Hepatic stellate cell (primary cell): Measurements from ENCODE around the gene ACTR1B.
A peak's percentile ranks its signal among the peaks of the same experiment; 100 is the strongest.
"Not testable (repeated sequence)": the region's sequence is repeated elsewhere in the genome, so short reads cannot be mapped to it uniquely, and the experiment has no call there.

Experiments
- DNase-seq: peaks from one replicate; pipeline ENCODE4 v3.0.0; 2011; ENCODE audit warnings: low spot score

Gene ACTR1B

DNA sequence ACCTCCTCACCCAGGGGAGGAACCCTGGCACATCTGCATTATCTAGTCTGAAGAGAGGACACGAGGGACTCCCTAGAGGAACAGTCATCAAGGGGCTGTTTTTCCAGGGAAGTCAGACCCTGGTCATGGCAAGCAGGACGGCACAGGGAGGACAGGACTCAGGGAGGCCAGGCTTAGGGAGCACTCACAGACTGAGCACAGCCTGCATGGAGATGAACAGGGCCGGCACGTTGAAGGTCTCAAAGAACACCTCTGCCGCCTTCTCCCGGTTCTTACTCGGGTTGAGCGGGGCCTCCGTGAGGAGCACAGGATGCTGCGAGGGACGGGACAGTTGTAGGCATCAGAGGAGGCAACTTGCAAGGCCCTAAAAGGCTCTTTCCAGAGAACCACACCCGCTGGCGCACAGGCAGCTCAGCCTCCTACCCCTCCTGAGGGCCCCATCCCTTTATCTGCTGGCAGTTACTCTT is 5.1 kb downstream of the ACTR1B start:
- DNase-seq: no peak

DNA sequence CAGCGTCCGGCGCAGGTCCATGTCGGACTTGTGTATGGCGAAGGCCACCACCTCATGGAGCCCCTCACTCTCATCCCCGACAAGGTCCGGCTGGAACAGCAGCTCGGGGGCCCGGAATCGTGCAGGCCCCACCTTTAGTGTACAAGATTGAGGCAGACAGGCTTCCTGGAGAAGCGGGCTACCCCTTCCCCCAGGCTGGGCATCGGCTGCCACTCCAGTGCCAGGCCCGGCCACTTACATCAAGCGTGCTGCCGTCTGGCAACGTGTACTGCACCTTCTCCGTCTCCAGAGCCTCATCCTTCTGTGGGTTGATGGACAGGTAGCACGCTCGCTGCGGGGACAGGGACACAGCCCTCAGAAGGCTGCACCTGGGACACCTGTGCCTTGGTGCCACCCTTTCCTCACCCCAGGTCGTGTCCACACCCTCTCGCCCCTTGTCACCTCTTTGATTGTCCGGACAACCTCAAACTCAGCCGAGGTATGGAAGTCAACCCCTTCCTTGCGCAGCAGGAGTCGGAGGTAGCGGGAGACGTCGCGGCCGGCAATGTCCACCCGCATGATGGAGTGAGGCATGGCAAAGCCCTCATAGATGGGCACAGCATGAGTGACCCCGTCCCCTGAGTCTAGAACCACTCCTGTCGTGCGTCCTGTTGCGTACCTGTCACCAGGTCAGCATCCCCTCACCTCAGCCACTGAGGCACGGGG is 5.7 kb downstream of the ACTR1B start:
- no peak for DNase-seq

DNA sequence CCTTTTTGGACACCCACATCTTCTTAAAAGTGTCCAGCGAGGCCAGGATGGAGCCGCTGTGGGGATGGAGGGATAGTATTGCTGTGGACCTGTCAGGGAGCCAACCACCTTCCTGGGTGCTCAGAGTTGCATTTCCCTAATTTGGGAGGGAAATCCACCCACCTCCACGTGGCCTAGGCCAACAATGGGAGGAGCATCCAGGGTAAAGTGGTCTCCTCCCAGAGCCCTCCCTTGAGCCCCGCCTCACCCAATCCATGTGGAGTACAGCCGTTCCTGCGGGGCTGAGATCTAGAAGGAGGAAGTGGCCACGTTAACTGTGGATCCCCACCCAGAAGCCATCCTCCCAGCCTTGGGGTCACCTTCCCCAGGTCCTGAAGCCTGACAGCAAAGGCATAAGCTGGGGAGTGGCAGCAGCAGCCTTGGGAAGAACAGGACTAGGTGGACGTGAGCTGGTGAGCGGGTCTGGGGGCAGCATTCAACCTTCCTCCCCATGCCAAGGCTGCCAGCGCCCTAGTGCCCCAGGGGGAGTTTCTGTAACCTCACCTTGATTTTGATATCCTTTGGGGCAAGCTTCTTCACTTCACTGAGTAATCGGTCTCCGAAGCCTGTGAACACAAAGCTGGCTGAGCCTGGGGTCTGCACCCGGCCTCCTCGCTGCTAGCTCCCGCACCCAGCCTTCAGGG is 6.8 kb downstream of the ACTR1B start:
- DNase-seq: no peak

DNA sequence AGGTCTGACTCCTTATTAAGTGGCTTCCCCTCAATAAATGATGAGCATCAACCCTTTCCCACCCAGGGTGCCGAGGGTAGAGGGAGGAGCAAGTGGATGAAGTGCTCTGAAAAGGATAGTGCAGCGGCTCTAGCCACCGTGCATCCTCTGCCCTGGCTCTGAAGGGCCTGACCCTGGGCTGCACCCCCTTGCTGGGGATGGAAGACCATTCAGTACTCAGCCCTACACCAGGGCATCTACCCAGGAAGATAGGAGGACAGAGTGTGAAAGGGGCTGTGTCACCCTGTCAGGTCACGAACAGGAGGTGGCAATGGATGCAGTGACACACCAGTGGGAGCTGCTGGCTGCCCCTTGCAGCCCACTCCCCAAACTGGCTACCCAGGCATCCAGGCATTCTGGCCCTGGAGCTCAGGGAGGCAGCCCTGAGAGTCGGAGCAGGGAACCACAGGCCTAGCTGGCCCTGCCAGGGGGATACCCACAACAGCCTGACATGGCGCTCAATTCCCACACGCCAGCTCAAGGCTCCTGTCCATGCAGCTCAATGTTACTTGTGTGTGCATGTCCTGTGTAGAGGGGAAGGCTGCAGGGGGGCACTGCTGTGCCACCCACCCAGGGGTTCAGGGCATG is 7.6 kb downstream of the ACTR1B start:
- no peak for DNase-seq

GRCh38 chr2:97654791-97655190 is 9.1 kb downstream of the ACTR1B start:
- DNase-seq: no peak

DNA sequence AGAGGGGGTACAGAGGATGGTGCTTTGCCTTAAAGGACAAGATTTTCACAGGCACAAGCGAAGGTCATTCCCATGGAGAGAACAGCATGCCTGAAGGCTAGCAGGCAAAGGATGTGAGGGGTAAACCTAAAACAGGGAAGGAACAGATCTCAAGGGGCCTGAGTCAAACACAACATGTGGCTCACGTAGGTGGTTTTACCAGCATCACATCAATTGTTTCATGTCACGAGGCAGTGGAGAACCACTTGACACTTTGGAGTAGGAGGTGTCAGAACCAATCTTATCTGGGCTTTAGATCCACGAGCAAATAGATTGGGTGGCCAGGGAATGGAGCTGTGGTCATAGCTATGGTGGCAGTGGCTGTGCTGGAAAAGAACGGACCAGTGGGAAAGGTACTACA is 9.5 kb downstream of the ACTR1B start:
- no peak for DNase-seq

- DNase-seq: no peak
Measured at GRCh38 chr2:97653874-97654273, 10.0 kb downstream of the ACTR1B start.

- DNase-seq: no peak
Measured at GRCh38 chr2:97653473-97653872, 10.4 kb downstream of the ACTR1B start.

GRCh38 chr2:97651114-97651513 is 12.7 kb downstream of the ACTR1B start:
- DNase-seq: no peak

DNA sequence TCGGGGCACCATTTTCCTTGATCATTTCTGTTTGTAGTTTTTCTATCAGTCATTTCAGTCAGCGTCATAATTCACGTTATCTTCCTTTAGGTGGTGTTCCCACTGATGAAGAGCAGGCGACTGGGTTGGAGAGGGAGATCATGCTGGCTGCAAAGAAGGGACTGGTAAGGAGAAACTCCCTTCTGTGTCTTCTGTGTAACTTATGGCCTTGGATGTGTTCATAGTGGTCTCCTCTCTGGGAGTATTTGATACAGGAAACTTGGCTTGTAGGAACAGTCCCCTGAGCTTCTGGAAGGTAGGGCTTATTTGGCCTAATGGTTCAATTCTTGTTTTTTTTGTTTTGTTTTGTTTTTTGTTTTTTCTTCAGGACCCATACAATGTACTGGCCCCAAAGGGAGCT is 16.9 kb downstream of the ACTR1B start:
- no peak for DNase-seq

- DNase-seq: peak; percentile 98
Measured at GRCh38 chr2:97645695-97646629, 17.9 kb downstream of the ACTR1B start, which contains the start of gene COX5B. Gene COX5B, plus strand, starts transcription at chr2:97646062. Its CDS starts 25 bp downstream, at chr2:97646087.

- DNase-seq: no peak
Measured at GRCh38 chr2:97645112-97645694, 18.6 kb downstream of the ACTR1B start.

GRCh38 chr2:97644023-97644717 is 19.7 kb downstream of the ACTR1B start:
- no peak for DNase-seq

DNA sequence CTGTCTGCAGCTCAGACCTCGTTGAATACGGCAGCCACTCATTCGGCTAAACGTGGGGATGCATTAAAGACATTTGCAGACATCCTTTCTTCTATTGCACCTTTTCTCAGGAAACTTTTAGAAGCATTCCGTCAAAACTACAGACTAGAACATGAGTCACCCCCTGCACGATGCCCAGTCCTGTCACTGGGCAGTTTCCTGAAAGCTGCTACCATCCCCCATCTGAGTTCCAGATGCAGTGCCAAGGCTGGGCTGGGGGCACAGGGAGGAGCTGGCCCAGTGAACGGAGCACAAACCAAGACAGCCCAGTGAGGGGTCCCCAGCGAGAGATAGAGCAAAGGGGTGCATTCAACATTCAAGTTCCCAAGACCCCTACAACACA is 37.8 kb downstream of the ACTR1B start:
- not testable (repeated sequence) for DNase-seq

DNA sequence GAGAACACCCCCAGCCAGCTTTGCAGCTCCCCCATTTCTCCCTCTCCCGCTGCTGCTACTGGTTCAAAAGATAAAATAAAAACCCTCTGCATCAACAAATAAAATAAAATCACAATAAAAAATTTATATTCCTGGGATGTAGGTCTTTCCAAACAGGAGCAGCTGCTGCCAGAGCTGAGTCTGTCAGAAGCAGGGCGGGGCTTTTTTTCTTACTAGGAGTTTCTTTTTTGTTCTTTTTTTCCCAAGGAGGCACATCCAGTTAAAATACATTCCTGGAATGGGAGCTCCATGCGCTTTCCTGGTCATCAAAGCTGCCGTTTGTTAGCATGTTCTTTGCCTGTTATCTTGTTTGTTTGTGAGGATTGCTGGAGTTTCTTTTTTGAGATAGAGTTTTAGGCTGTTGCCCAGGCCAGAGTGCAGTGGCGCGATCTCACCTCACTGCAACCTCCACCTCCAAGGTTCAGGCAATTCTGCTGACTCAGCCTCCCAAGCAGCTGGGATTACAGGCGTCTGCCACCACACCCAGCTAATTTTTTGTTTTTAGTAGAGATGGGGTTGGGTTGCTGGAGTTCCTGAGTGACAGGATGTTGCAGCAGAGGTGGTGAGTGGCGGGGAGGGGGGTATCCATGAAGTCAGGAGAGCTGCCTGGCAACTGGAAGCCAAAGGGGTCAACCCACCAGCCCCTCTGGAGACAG is 38.3 kb downstream of the ACTR1B start:
- DNase-seq: not testable (repeated sequence)

GRCh38 chr2:97622976-97623375 is 40.9 kb downstream of the ACTR1B start:
- DNase-seq: not testable (repeated sequence)

GRCh38 chr2:97620492-97620891 is 43.4 kb downstream of the ACTR1B start:
- DNase-seq: not testable (repeated sequence)

GRCh38 chr2:97618939-97619827 is 44.7 kb downstream of the ACTR1B start:
- not testable (repeated sequence) for DNase-seq

GRCh38 chr2:97617911-97618310 is 45.9 kb downstream of the ACTR1B start:
- no peak for DNase-seq
